Fibroblast of lung (primary cell): ENCODE measurements around the gene RXRA. TPM values are rescaled to one million over a fixed set of nuclear protein-coding genes. Genes with fewer than 3 reads are reported as not detected.

Source experiments
- DNase-seq, 2 donors: peaks; one replicate each; pipeline versions ENCODE4 v3.0.0 to v3.0.0-alpha.2; 2010; ENCODE audit warnings: low read depth in 2 of 2
- H2AFZ ChIP-seq: 2 replicates; pipeline ENCODE4 v1.5.1; 2012; ENCODE audit warnings: low read length, control low read depth, inconsistent platforms
- H3K27ac ChIP-seq: 2 replicates; pipeline ENCODE4 v1.5.1; 2011; ENCODE audit warnings: low read length, control low read depth; ENCODE audit not compliant: insufficient read depth
- H3K27me3 ChIP-seq: 2 replicates; pipeline ENCODE4 v1.5.1; 2011; ENCODE audit warnings: mild to moderate bottlenecking, low read length; ENCODE audit not compliant: control insufficient read depth, insufficient read depth
- H3K36me3 ChIP-seq: 2 replicates; pipeline ENCODE4 v1.5.1; 2011; ENCODE audit warnings: low read length; ENCODE audit not compliant: control insufficient read depth, insufficient read depth
- H3K4me1 ChIP-seq: 2 replicates; pipeline ENCODE4 v1.5.1; 2011; ENCODE audit warnings: low read length; ENCODE audit not compliant: control insufficient read depth, insufficient read depth; ENCODE audit errors: extremely low read depth
- H3K4me2 ChIP-seq: 2 replicates; pipeline ENCODE4 v1.5.1; 2011; ENCODE audit warnings: low read length, control low read depth; ENCODE audit not compliant: insufficient read depth; ENCODE audit errors: extremely low read depth
- H3K4me3 ChIP-seq, 4 experiments: fragments of 200-600 bp in 1 of 4; sonication (generic) in 1 of 4; replicated peaks in 1 of 4; 2 replicates each; pipeline ENCODE4 v1.5.1; 2011 to 2016; ENCODE audit warnings: low read length in 4 of 4, low read depth in 3 of 4, mild to moderate bottlenecking in 3 of 4, control low read depth in 2 of 4, inconsistent platforms in 1 of 4, mixed read lengths in 1 of 4; ENCODE audit not compliant: insufficient read depth in 1 of 4; ENCODE audit errors: control extremely low read depth in 1 of 4
- H3K79me2 ChIP-seq: 2 replicates; pipeline ENCODE4 v1.5.1; 2012; ENCODE audit warnings: mild to moderate bottlenecking, low read length, inconsistent platforms; ENCODE audit not compliant: control insufficient read depth, insufficient read depth
- H3K9ac ChIP-seq: 2 replicates; pipeline ENCODE4 v1.5.1; 2011; ENCODE audit warnings: mild to moderate bottlenecking, low read length, control low read depth; ENCODE audit not compliant: insufficient read depth
- H3K9me3 ChIP-seq: 2 replicates; pipeline ENCODE4 v1.5.1; 2012; ENCODE audit warnings: low read depth, low read length; ENCODE audit not compliant: control insufficient read depth, insufficient read depth
- H4K20me1 ChIP-seq: 2 replicates; pipeline ENCODE4 v1.5.1; 2011; ENCODE audit warnings: low read length; ENCODE audit not compliant: control insufficient read depth, insufficient read depth; ENCODE audit errors: extremely low read depth
- CTCF ChIP-seq, 2 donors: IDR thresholded peaks in 1 of 2; conservative IDR thresholded peaks in 1 of 2; 1 replicate in 1 of 2; 2 replicates in 1 of 2; pipeline ENCODE4 v1.5.1; 2011 to 2012; ENCODE audit warnings: low read length in 2 of 2, control low read depth in 1 of 2, inconsistent platforms in 1 of 2, low read depth in 1 of 2, mild to moderate bottlenecking in 1 of 2
- EZH2 ChIP-seq: IDR thresholded peaks from 2 replicates; pipeline ENCODE4 v1.5.1; 2012; ENCODE audit warnings: low read length, control low read depth, mild to moderate bottlenecking; ENCODE audit errors: missing control alignments
- polyA plus RNA-seq, 2 donors: library from polyadenylated mRNA; depleted of rRNA in 1 of 2; stranded (reverse) in 1 of 2; unstranded in 1 of 2; fragments of >200 nt; gene quantifications; 2 replicates each; pipeline ENCODE4 v1.2.1, GENCODE V29; 2011 to 2012; ENCODE audit warnings: missing spikeins in 1 of 2
- total RNA-seq: library from RNA; depleted of rRNA; stranded (reverse); fragments of >200 nt; gene quantifications from 2 replicates; pipeline ENCODE4 v1.2.1, GENCODE V29; 2014

The RXRA gene
- total and polyA plus RNA-seq, 2 donors (not counting 1 experiment from before 2014, with no cell fraction given): 13.3 to 14.9 TPM

GRCh38 chr9:134436379-134436762 is 110.1 kb downstream of the RXRA start:
- Histone ChIP-seq H3K4me1 (peaks cover 9% of the 10 kb centered on the region), H3K27me3 (no peaks in the 10 kb centered on the region), H2AFZ (no peak overlapping the region), H3K79me2 (no peaks in the 10 kb centered on the region), H3K4me3 (no peak overlapping the region), H3K4me2 (no peak overlapping the region), H4K20me1 (no peaks in the 10 kb centered on the region), H3K27ac (no peak overlapping the region), H3K9ac (no peak overlapping the region), H3K36me3 (peaks cover 3% of the 10 kb centered on the region), H3K9me3 (no peaks in the 10 kb centered on the region)
- TF ChIP-seq EZH2 (no peak), CTCF (conservative IDR thresholded peaks at IDR 0.05 in 1 of 2, IDR thresholded peaks at IDR 0.05 in 1 of 2; ENCODE audit: low read depth in 1 of 2, low read length in 2 of 2) (no peak)
- DNase-seq: no peak

- Histone ChIP-seq H3K4me1 (peaks cover 10% of the 10 kb centered on the region), H3K9me3 (no peaks in the 10 kb centered on the region), H3K9ac (no peak overlapping the region), H3K79me2 (no peaks in the 10 kb centered on the region), H2AFZ (no peak overlapping the region), H3K27ac (no peak overlapping the region), H3K27me3 (peaks cover 3% of the 10 kb centered on the region), H3K4me3 (no peak overlapping the region), H4K20me1 (no peaks in the 10 kb centered on the region), H3K4me2 (no peak overlapping the region), H3K36me3 (peaks cover 3% of the 10 kb centered on the region)
- no peak for DNase-seq
- TF ChIP-seq EZH2 (no peak), CTCF (conservative IDR thresholded peaks at IDR 0.05 in 1 of 2, IDR thresholded peaks at IDR 0.05 in 1 of 2; ENCODE audit: low read depth in 1 of 2, low read length in 2 of 2) (no peak)
Observed at GRCh38 chr9:134436911-134437310, 110.7 kb downstream of the RXRA start.

GRCh38 chr9:134437403-134438194 is 111.3 kb downstream of the RXRA start:
- Histone ChIP-seq H3K4me1 (peaks cover 14% of the 10 kb centered on the region), H3K36me3 (peaks cover 3% of the 10 kb centered on the region), H3K4me2 (no peak overlapping the region), H3K79me2 (no peaks in the 10 kb centered on the region), H3K27me3 (peaks cover 3% of the 10 kb centered on the region), H3K4me3 (no peak overlapping the region), H2AFZ (no peak overlapping the region), H3K27ac (no peak overlapping the region), H3K9me3 (no peaks in the 10 kb centered on the region), H3K9ac (no peak overlapping the region), H4K20me1 (no peaks in the 10 kb centered on the region)
- TF ChIP-seq CTCF (conservative IDR thresholded peaks at IDR 0.05 in 1 of 2, IDR thresholded peaks at IDR 0.05 in 1 of 2; ENCODE audit: low read depth in 1 of 2, low read length in 2 of 2) (no peak), EZH2 (no peak)
- DNase-seq: no peak
